ENCODE measurements around the gene NWD2.

Gene NWD2

GRCh38 chr4:37326852-37327251 is 82.3 kb downstream of the NWD2 start:
- no peak for ATAC-seq
- Mint-ChIP-seq H3K4me1 (no peaks in the 10 kb centered on the region), H3K4me3 (no peak overlapping the region)

GRCh38 chr4:37338972-37339371 is 94.4 kb downstream of the NWD2 start:
- Mint-ChIP-seq H3K27me3 (no peaks in the 10 kb centered on the region), H3K4me1 (no peaks in the 10 kb centered on the region), H3K4me3 (no peak overlapping the region), H3K36me3 (ENCODE audit: low read depth) (no peaks in the 10 kb centered on the region), H3K27ac (no peak overlapping the region), H3K9me3 (no peaks in the 10 kb centered on the region)
- no peak for DNase-seq
- ATAC-seq, result no peak

More at GRCh38 chr4:37326852-37327251, 82.3 kb downstream of the NWD2 start:
- peaks cover 4% of the 10 kb centered on the region for H3K27me3 Mint-ChIP-seq
- H3K27ac Mint-ChIP-seq, result no peak overlapping the region
- no peaks in the 10 kb centered on the region for H3K9me3 Mint-ChIP-seq
- no peaks in the 10 kb centered on the region for H3K36me3 Mint-ChIP-seq (ENCODE audit: low read depth)
- no peak for DNase-seq

GRCh38 chr4:37358748-37359147 is 114.2 kb downstream of the NWD2 start:
- ATAC-seq, result no peak
- Mint-ChIP-seq H3K36me3 (ENCODE audit: low read depth) (no peaks in the 10 kb centered on the region), H3K4me1 (no peaks in the 10 kb centered on the region), H3K9me3 (no peaks in the 10 kb centered on the region), H3K27me3 (peaks cover 11% of the 10 kb centered on the region), H3K27ac (no peak overlapping the region), H3K4me3 (no peak overlapping the region)
- DNase-seq, result no peak

GRCh38 chr4:37359261-37359660 is 114.7 kb downstream of the NWD2 start:
- no peak overlapping the region for H3K4me3 Mint-ChIP-seq
- no peaks in the 10 kb centered on the region for H3K9me3 Mint-ChIP-seq
- no peaks in the 10 kb centered on the region for H3K36me3 Mint-ChIP-seq (ENCODE audit: low read depth)
- ATAC-seq (no peak), DNase-seq (no peak)
- H3K4me1 Mint-ChIP-seq, result no peaks in the 10 kb centered on the region
- H3K27me3 Mint-ChIP-seq, result peaks cover 11% of the 10 kb centered on the region
- no peak overlapping the region for H3K27ac Mint-ChIP-seq

- Mint-ChIP-seq H3K36me3 (ENCODE audit: low read depth) (no peaks in the 10 kb centered on the region), H3K4me3 (no peak overlapping the region), H3K27ac (no peak overlapping the region), H3K4me1 (no peaks in the 10 kb centered on the region), H3K27me3 (peaks cover under 1% of the 10 kb centered on the region), H3K9me3 (no peaks in the 10 kb centered on the region)
- ATAC-seq, result no peak
- no peak for DNase-seq
These were observed 121.3 kb downstream of the NWD2 start for GRCh38 chr4:37365888-37366287.

- H3K4me3 Mint-ChIP-seq, result no peak overlapping the region
- H3K36me3 Mint-ChIP-seq (ENCODE audit: low read depth), result no peaks in the 10 kb centered on the region
- no peaks in the 10 kb centered on the region for H3K27me3 Mint-ChIP-seq
- H3K4me1 Mint-ChIP-seq, result no peaks in the 10 kb centered on the region
- no peak for ATAC-seq
- H3K9me3 Mint-ChIP-seq, result no peaks in the 10 kb centered on the region
- H3K27ac Mint-ChIP-seq, result no peak overlapping the region
- no peak for DNase-seq
These were observed 123.4 kb downstream of the NWD2 start for GRCh38 chr4:37367901-37368300.

GRCh38 chr4:37370052-37370451 is 125.5 kb downstream of the NWD2 start:
- Mint-ChIP-seq H3K27me3 (peaks cover 4% of the 10 kb centered on the region), H3K36me3 (ENCODE audit: low read depth) (no peaks in the 10 kb centered on the region), H3K4me1 (no peaks in the 10 kb centered on the region), H3K9me3 (no peaks in the 10 kb centered on the region), H3K27ac (no peak overlapping the region), H3K4me3 (no peak overlapping the region)
- ATAC-seq (no peak), DNase-seq (no peak)

GRCh38 chr4:37381040-37381668 is 136.6 kb downstream of the NWD2 start:
- no peaks in the 10 kb centered on the region for H3K9me3 Mint-ChIP-seq
- peaks cover 4% of the 10 kb centered on the region for H3K27me3 Mint-ChIP-seq

GRCh38 chr4:37383579-37384229 is 139.2 kb downstream of the NWD2 start:
- Mint-ChIP-seq H3K9me3 (no peaks in the 10 kb centered on the region), H3K27ac (no peak overlapping the region), H3K4me3 (no peak overlapping the region), H3K36me3 (ENCODE audit: low read depth) (no peaks in the 10 kb centered on the region), H3K4me1 (no peaks in the 10 kb centered on the region), H3K27me3 (peaks cover 6% of the 10 kb centered on the region)
- ATAC-seq (no peak), DNase-seq (no peak)

More at GRCh38 chr4:37381040-37381668, 136.6 kb downstream of the NWD2 start:
- H3K36me3 Mint-ChIP-seq (ENCODE audit: low read depth), result no peaks in the 10 kb centered on the region
- ATAC-seq, result no peak
- H3K27ac Mint-ChIP-seq, result no peak overlapping the region
- DNase-seq, result no peak
- no peaks in the 10 kb centered on the region for H3K4me1 Mint-ChIP-seq
- H3K4me3 Mint-ChIP-seq, result no peak overlapping the region

- no peaks in the 10 kb centered on the region for H3K9me3 Mint-ChIP-seq
- no peak for ATAC-seq
- H3K27me3 Mint-ChIP-seq, result peaks cover 6% of the 10 kb centered on the region
- no peak overlapping the region for H3K27ac Mint-ChIP-seq
- H3K36me3 Mint-ChIP-seq (ENCODE audit: low read depth), result no peaks in the 10 kb centered on the region
- no peak for DNase-seq
- no peak overlapping the region for H3K4me3 Mint-ChIP-seq
- H3K4me1 Mint-ChIP-seq, result no peaks in the 10 kb centered on the region
These were observed 140.9 kb downstream of the NWD2 start for GRCh38 chr4:37385424-37385823.

- H3K27ac Mint-ChIP-seq, result no peak overlapping the region
- ATAC-seq, result no peak
- H3K9me3 Mint-ChIP-seq, result no peaks in the 10 kb centered on the region
- no peak for DNase-seq
- H3K36me3 Mint-ChIP-seq (ENCODE audit: low read depth), result no peaks in the 10 kb centered on the region
- H3K4me3 Mint-ChIP-seq, result no peak overlapping the region
- H3K27me3 Mint-ChIP-seq, result peaks cover 6% of the 10 kb centered on the region
- H3K4me1 Mint-ChIP-seq, result peaks cover 6% of the 10 kb centered on the region
These were observed 144.3 kb downstream of the NWD2 start for GRCh38 chr4:37388681-37389365.

- Mint-ChIP-seq H3K4me1 (peaks cover 9% of the 10 kb centered on the region), H3K36me3 (ENCODE audit: low read depth) (no peaks in the 10 kb centered on the region), H3K27me3 (peaks cover 6% of the 10 kb centered on the region), H3K9me3 (no peaks in the 10 kb centered on the region), H3K4me3 (no peak overlapping the region), H3K27ac (no peak overlapping the region)
- DNase-seq (no peak), ATAC-seq (no peak)
These were observed 144.8 kb downstream of the NWD2 start for GRCh38 chr4:37389366-37389765.

- H3K9me3 Mint-ChIP-seq, result no peaks in the 10 kb centered on the region
- H3K36me3 Mint-ChIP-seq (ENCODE audit: low read depth), result no peaks in the 10 kb centered on the region
- no peak overlapping the region for H3K4me3 Mint-ChIP-seq
- H3K4me1 Mint-ChIP-seq, result peaks cover 9% of the 10 kb centered on the region
- DNase-seq (peak; percentile 16), ATAC-seq (peak; percentile 45)
- no peak overlapping the region for H3K27ac Mint-ChIP-seq
- peaks cover 8% of the 10 kb centered on the region for H3K27me3 Mint-ChIP-seq
These were observed 145.5 kb downstream of the NWD2 start for GRCh38 chr4:37389967-37390580.

- no peaks in the 10 kb centered on the region for H3K36me3 Mint-ChIP-seq (ENCODE audit: low read depth)
- H3K4me3 Mint-ChIP-seq, result no peak overlapping the region
- ATAC-seq (peak; percentile 6), DNase-seq (no peak)
- H3K9me3 Mint-ChIP-seq, result no peaks in the 10 kb centered on the region
- peaks cover 9% of the 10 kb centered on the region for H3K4me1 Mint-ChIP-seq
- no peak overlapping the region for H3K27ac Mint-ChIP-seq
- peaks cover 10% of the 10 kb centered on the region for H3K27me3 Mint-ChIP-seq
These were observed 148.1 kb downstream of the NWD2 start for GRCh38 chr4:37392521-37393255.

Measured in activated naive CD8-positive, alpha-beta T cell treated with anti-CD3 and anti-CD28 coated beads, Interleukin-2, amount 50 U/mL, for 24 hours (primary cell).